GM18517 (cell line): Measurements from ENCODE around the gene IFNAR1.
A peak's percentile ranks its signal among the peaks of the same experiment; 100 is the strongest.
"Not testable (repeated sequence)": the region's sequence is repeated elsewhere in the genome, so short reads cannot be mapped to it uniquely, and the experiment has no call there.

Experiments used
- ATAC-seq: cut with Tn5 transposase; IDR thresholded peaks from one replicate; pipeline ENCODE4 v1.9.1; 2021; ENCODE audit warnings: mild to moderate bottlenecking, moderate library complexity; ENCODE audit not compliant: unreplicated experiment

Gene IFNAR1

DNA sequence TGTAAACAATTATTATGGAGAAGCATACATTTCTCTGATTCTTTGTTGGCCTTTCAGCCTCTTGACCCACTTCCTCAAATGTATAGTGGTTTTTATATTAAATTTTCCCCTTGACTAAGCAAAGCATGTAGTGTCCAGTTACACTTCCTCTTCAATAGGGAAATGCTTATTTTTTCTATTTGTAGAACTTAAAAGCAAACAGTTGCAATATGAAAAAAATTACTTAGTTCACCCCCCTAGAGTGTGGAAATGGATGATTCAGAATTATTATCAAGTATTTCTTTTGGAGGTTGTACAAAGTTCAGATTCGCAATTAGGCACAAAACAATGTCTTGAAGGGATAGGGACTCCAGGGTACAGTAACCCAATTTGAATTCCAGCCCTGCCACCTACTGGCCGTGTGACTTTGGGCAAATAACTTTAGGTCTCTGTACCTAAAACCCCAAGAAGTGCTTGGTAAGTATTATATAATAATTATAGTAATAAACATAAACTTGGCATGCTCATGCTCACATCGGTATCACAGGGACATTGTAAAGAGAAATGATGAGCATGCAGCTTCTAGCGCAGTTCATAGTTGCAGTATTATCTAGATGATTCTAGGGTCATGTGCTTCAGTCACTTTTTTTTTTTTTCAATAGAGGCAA is 49.8 kb downstream of the IFNAR1 start:
- ATAC-seq, result no peak

DNA sequence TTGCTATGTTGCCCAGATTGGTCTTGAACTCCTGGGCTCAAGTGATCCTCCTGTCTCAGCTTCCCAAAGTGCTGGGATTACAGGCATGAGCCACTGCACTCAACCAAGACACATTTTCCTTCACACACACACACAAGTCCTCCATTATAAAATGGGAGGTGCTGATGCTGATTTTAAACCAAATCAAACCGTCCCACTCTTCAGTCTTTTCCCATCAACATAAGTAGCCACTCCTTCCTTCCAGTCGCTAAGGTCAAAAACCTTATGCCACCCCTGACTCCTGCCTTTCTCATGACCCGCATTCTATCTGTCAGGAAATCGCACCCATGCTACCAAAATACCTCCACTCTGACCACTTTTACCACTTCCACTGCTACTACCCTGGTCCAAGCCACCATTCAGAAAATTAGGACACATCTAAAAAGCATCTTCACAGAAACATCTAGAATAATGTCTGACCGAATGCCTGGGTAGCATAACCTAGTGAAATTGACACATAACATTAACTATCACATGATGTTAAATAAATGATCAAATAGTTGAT is 50.4 kb downstream of the IFNAR1 start:
- no peak for ATAC-seq

DNA sequence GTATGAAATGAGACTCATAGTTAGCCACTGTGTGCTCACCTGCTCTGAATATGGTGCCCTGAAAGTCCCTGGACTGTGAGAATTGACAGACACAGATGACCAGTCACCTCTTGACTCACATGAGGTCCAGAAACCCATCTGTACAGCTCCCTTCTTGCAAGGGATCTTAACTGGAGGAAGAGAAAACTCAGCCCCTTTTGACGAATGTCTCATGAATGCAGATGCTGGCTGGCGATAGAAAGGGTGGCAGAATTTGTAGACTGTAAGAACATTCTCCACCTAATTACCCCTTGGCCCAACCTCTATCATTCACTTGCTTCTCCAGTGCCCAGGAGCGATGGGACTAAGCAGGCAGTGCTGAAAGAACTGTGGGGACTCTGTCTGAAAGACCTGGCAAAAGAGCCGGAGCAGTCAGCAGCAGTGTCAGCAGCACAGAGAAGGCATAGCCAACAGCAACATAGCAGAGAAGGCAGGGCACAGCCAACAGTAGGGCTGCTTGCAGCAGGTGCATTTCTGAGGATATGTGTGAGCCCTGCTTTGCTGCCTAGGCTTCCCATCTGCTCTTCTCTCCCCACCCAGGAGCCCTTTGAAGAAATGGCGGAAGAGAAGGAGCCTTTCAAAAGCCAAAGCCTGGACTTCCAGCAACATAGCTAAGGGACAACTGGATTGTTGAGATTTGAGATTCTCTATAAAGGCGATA is 52.6 kb downstream of the IFNAR1 start:
- ATAC-seq, result no peak

DNA sequence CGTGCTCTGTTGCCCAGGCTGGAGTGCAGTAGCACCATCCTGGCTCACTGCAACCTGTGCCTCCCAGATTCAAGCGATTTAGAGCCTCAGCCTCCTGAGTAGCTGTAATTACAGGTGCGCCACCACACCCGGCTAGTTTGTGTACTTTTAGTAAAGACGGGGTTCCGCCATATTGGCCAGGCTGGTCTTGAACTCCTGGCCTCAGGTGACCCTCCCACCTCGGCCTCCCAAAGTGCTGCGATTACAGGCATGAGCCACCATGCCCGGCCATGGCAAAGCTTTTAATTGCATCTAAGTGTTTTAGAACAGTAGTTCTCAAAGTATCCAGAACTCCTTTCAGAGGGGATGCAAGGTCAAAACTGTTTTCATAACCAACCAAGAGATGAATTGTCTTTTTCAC is 53.3 kb downstream of the IFNAR1 start:
- ATAC-seq, result no peak

DNA sequence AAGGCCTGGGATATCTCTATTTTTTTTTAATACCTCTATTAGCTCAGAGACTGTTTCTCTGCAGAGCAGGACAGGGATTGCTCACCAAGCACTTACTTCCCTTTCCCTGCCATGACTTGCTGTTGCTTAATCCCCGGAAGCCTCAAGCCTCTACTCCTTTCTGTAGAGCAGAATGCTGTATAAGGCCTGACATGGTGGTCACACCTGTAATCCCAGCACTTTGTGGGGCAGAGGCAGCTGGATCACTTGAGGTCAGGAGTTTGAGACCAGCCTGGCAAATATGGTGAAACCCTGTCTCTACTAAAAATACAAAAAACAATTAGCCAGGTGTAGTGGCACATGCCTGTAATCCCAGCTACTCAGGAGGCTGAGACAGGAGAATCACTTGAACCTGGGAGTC is 55.2 kb downstream of the IFNAR1 start:
- ATAC-seq, result not testable (repeated sequence)

DNA sequence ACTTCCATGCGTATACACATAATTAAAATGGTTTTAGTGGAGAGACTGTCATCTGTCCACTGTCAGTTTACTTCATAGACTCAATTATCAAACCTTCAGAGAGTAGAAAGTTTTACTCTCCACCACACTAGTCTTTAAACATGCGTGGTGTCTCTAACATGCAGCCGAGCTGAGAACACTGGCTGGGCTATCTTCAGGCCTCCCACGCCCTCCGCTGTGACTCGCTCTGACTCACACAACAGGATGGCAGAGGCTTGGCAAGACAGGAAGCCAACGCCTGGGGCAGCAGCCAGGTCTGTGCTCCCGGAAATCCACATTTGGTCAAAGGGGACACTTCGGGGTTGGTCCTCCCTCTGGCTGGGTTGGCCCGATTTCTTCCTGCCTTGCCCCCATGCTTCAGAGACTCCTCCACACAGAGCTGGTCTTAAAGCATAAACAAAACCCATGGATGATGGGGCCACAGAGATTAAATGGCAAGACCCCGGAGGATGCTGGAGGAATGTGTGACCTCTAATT is 55.8 kb downstream of the IFNAR1 start:
- ATAC-seq, result peak; percentile 46

DNA sequence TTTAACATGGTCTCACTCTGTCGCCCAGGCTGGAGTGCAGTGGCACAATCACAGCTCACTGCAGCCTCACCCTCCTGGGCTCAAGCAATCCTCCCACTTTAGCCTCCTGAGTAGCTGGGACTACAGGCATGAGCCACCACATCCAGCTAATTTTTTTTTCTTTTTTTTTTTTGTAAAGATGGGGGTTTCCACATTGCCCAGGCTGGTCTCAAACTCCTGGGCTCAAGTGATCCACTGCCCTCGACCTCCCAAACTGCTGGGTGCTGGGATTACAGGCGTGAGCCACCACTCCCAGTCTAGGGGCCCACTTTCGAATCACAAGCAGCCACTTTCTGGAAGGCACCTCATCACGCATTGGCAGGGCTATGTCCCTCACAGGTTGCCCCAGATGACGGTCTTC is 56.6 kb downstream of the IFNAR1 start:
- not testable (repeated sequence) for ATAC-seq

DNA sequence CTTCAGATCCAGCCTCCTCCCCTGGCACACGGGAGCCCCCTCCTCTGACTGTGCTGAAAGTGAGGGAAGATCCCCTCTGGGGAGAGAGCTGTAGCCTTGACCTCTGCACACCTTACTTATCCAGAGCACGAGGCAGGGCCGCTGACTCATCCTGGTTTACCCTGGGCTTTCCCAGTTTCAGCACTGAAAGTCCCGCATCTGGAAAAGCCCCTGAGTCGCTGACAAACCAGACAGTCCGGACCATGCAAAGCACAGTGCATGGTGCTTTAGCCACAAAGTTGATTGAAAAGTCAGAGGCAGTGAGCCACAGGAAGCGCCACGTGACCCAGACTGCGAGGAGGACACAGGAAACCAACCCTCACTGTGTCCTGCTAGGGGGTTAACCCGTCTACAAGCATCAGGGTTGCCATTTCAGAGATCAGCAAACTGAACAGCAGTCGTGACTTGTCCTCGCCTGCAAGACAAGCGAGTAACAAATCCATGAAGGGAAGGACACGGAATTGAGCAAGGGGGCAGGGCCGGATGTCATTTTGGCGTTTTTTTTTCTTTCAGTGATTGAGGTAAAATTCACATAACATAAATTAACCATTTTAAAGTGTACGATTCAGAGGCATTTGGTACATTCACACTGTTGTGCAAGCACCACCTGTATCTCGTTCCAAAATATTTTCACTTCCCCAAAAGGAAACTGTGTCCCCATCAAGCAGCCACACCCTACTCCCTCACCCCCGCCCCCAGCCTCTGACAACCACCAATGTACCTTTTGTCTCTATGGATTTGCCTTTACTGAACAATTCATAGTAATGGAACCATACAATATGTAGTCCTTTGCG is 58.5 kb downstream of the IFNAR1 start:
- ATAC-seq, result peak; percentile 70

DNA sequence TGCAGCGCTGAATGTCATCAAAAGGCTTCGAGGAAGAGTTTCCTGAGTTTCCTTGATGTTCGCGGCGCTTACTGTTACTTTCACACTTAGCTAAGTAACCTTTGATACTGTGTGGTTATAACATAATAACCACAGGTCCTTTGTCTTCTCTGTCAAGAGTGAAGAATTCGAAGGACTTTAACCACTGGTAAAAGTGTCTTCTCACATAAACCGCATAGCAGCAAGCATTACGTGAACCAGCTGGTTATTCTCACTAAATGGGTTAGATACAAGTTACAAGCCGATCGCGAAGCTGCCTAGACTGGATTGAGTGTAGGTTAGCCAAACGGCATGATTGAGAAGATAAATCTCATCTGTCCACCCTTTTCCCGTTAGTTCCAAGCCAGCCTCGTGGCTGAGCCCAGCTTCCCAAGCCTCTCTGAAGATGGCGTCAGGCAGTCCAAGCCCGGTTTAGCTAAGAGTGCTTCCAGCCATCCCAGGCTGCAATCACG is 60.1 kb downstream of the IFNAR1 start:
- no peak for ATAC-seq

DNA sequence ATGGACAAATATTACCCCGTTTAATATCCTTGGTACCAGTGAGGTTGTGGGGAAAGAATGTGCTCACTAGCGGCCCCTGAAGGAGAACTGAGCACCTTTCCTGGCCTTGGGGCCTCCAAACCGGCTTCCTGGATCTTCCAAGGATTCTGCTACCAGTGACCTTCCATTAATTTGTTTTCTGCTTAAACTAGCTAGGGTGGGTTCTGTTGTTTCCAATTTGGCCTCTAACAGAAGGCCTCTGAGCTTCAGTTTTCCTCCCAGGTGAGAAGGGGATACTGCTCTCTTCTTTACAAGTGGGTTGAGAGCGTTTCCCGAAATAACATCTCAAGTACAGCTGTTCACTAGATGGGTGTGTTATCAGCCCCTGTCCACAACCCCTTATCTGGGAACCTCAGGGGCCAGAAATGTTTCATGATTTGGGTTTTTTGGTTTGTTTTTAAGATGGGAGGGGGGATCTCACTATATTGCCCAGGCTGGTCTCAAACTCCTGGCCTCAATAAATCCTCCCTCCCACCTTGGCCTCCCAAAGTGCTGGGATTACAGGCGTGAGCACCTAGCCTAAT is 61.5 kb downstream of the IFNAR1 start:
- no peak for ATAC-seq

DNA sequence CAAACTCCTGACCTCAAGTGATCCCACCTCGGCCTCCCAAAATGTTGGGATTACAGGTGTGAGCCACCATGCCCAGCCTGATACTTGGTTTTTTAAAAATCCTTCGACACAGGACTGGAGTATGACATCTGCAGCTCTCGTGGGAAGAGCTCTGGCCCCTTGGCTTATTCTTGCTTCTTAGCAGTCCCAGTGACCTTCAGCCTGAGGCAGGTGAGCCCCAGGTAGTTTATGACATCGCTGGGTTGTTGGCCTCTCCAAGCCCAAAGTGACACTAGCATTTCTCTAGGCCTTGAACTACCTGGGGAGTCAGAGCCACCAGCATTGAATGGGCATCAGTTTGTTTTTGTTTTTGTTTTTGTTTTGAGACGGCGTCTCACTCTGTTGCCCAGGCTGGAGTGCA is 62.5 kb downstream of the IFNAR1 start:
- no peak for ATAC-seq

DNA sequence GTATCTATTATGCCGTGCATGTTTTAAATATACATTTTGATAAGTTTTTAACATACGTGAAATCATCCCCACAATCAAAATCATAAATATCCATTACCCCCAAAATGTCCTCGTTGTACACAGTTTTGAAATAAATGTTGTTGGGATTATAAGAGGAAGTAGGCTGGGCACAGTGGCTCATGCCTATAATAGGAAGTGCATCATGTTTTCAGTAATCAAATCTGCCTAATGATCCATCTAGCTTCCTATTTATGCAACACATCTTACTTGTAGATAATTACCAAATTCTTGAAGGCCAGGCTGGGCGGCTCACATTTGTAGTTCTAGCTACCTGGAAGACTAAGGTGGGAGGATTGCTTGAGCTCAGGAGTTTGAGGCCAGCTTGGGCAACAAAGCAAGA is 63.4 kb downstream of the IFNAR1 start:
- no peak for ATAC-seq

DNA sequence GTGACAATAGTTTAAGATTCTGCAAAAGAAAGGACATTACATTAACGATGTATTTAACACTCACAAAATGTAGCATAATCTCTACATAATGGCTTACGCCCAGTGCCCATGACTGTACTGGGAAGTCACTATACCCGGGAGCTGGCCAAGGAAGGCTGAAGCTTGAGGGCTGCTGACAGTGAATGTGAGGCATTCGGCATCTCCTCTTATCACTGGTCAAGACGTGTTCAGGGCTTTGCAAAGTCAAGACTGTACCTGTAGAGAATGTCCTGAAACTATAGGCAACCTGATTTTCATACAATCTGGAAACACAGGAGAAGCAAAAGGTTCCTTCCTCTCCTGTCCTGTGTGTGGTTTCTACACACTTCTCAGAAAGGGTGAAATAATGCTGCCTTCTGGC is 65.7 kb downstream of the IFNAR1 start:
- ATAC-seq, result no peak

DNA sequence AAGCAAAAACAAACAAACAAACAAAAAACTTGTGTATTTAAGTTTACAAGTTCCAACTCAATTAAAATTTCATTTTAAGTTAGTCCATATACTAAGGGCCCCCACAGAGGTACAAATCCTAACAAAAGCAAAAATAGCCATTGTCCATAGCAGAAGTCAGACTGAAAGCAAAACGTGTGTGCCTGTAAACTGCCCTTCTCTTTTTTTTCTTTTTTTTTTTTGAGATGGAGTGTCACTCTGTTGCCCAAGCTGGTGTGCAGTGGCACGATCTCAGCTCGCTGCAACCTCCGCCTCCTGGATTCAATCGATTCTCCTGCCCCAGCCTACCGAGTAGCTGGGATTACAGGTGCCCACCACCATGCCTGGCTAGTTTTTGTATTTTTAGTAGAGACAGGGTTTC is 66.9 kb downstream of the IFNAR1 start:
- ATAC-seq, result no peak

DNA sequence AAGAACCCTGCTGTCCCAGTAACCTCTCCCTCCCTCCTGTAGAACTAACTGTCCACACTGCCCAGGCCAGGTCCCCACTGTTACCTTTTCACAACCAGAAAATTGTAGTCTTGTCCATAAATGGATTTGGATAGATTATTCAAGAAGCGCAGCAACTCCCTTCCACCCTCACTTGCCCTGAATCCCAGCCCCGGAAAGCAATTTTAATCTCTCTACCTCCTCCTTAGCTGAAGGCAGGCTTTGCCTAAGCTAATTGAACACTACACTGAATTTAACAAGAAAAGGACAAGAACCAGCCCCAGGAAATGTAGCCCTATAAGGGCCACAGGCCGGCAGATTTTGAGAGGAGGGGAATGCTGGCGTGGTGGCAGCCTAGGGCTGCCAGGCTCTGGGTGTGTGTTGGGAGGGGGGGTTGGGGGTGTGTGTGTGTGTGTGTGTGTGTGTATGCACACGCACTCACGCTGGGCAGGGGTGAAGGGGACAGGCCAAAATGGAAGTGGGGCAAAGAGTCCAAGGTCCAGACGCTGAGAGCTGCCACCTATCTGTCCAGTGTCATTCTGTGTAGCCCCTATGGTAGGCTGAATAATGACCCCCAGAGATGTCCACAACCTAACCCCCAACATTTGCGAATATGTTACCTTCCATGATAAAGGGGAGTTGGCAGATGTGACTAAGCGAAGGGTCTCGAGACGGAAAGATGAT is 67.7 kb downstream of the IFNAR1 start:
- ATAC-seq, result no peak

DNA sequence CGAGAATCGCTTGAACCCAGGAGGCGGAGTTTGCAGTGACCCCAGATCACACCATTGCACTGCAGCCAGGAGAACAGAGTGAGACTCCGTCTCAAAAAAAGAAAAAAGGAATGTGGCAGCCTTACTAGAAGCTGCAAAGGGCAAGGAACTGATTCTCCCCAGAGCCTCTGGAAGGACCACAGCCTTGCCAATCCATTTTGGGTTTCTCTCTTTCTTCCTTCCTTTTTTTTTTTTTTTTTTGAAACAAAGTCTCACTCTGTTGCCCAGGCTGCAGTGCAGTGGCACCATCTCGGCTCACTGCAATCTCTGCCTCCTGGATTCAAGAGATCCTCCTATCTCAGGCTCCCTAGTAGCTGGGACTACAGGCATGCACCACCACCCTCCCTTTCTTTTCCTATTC is 68.6 kb downstream of the IFNAR1 start:
- ATAC-seq, result no peak

DNA sequence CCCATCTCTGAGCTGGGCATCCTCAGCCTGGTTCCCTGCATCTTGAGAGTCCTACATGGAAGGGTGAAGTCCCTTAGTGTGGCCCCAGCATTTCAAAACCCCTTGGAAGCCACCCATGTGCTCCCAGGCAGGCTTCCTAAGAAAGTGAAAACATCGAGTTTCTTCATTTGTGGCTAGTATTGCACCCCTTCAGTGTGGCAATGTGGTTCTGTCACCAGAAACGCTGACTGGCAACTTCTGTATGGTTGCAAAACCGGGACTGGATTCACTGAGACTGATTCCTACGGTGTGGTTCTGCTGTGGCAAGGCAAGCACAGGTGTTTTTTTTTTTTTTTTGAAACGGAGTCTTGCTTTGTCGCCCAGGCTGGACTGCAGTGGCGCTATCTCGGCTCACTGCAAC is 69.5 kb downstream of the IFNAR1 start:
- no peak for ATAC-seq

DNA sequence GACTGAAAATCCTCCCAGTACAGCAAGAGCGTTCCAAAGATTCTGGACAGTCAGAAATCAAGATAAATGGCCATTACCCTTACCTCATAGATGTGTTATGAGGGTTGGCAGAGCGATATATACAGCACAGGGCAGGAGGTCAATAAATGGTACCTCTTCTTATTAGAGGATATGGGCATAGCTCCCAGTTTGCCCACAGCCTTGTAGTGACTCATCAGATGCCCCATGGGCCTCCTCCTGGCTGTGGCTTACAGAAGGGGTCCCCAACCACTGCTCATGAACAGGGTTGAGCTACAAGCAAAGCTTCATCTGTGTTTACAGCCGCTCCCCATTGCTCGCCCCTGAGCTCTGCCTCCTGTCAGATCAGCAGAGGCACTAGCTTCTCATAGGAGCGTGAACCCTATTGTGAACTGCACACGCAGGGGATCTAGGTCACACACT is 71.1 kb downstream of the IFNAR1 start:
- no peak for ATAC-seq

DNA sequence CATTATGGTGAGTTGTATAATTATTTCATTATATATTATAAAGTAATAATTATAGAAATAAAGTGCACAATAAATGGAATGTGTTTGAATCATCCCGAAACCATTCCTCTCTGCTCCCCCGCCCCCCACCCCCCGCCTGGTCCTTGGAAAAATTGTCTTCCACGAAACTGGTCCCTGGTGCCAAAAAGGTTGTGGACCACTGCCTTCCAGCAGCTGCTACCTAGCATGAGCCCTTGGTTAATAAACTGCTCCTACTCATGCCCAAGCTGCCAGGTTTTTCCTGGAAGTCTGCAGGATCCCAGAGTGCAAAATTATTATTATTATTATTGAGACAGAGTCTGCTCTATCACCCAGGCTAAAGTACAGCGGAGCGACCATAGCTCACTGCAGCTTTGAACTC is 71.7 kb downstream of the IFNAR1 start:
- ATAC-seq, result no peak

DNA sequence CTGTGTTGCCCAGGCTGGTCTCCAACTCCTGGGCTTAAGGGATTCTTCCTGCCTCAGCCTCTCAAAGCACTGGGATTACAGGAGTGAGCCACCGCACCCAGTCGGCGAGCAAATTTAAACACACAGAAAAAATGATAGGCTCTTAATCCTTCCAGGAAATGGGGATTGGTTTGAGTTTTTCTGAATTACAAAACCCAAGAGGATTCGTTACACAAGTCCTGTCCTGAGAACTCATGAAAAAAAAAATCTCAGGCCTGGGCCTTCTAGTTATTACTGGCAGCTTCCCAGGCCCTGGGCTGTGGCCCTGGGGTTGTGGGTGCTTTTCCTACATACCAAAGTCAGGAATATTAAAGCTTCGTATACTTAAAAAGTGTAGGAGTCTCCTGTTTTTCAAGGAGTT is 72.2 kb downstream of the IFNAR1 start:
- no peak for ATAC-seq
